ENCODE results near the gene PADI6. TPM values are rescaled to one million over a fixed set of nuclear protein-coding genes. Genes with fewer than 3 reads are reported as not detected.
"Not testable (repeated sequence)": the region's sequence is repeated elsewhere in the genome, so short reads cannot be mapped to it uniquely, and the experiment has no call there.

The PADI6 gene
- total RNA-seq, 3 donors from 2014 or later, result not detected

DNA sequence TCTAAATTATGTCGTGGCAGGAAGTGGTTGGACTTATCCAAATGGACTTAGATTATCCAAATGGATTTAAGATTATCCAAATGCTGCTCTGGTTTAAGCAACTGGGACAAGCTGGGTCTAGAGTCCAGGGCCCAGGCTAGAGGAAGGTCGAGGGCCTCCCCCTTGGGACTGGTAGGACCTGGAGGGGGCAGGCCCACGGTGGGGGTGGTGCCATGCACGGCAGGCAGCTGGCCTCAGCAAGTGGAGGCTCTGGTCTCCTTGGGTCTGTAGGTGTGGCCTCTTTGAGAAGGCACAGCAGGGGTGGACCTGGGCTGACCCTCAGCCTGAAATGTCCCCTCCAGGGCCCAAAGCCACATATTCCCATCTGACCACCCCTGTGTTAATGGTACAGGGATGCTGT, 29.8 kb downstream of the PADI6 start:
- no peak for DNase-seq
- intact Hi-C loops (cut with DNase I, micrococcal nuclease), result no loop called here

DNA sequence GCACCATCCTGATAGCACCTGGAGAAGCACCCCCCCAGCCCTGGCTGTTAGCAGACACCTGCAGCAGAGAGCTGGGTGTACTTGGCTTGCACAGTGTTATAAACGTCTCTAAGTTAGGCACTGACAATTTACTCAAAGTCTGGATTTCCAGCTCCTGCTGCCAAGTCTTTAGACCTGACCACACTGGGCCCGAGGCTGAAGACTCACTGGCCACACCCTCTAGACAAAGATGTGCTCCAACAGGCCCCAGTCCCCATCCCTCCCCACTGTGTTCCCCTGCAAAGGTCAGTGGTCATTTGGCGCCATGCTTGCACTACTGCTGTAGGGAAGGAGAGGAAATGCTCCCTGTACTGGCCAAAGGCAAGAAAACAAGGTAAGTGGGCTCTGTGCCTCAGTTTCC, 31.1 kb downstream of the PADI6 start:
- no peak for ATAC-seq
- TF ChIP-seq, protein P1, sequence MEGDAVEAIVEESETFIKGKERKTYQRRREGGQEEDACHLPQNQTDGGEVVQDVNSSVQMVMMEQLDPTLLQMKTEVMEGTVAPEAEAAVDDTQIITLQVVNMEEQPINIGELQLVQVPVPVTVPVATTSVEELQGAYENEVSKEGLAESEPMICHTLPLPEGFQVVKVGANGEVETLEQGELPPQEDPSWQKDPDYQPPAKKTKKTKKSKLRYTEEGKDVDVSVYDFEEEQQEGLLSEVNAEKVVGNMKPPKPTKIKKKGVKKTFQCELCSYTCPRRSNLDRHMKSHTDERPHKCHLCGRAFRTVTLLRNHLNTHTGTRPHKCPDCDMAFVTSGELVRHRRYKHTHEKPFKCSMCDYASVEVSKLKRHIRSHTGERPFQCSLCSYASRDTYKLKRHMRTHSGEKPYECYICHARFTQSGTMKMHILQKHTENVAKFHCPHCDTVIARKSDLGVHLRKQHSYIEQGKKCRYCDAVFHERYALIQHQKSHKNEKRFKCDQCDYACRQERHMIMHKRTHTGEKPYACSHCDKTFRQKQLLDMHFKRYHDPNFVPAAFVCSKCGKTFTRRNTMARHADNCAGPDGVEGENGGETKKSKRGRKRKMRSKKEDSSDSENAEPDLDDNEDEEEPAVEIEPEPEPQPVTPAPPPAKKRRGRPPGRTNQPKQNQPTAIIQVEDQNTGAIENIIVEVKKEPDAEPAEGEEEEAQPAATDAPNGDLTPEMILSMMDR (IDR thresholded peaks at IDR 0.05), result no peak
- H3K9me3 ChIP-seq, result no peaks in the 10 kb centered on the region
- no peak overlapping the region for H3K4me3 ChIP-seq
- intact Hi-C loops (cut with DNase I, micrococcal nuclease), result no loop called here
- DNase-seq, result no peak
- no peaks in the 10 kb centered on the region for H3K36me3 ChIP-seq (ENCODE audit: low read depth)
- no peaks in the 10 kb centered on the region for H3K4me1 ChIP-seq (ENCODE audit: low read depth)

More for the DNA sequence above, 29.8 kb downstream of the PADI6 start:
- Histone ChIP-seq H3K36me3 (ENCODE audit: low read depth) (no peaks in the 10 kb centered on the region), H3K9me3 (no peaks in the 10 kb centered on the region), H3K4me1 (ENCODE audit: low read depth) (no peaks in the 10 kb centered on the region), H3K4me3 (no peak overlapping the region)
- no peak for ATAC-seq
- TF ChIP-seq, protein P1 (IDR thresholded peaks at IDR 0.05), result no peak

DNA sequence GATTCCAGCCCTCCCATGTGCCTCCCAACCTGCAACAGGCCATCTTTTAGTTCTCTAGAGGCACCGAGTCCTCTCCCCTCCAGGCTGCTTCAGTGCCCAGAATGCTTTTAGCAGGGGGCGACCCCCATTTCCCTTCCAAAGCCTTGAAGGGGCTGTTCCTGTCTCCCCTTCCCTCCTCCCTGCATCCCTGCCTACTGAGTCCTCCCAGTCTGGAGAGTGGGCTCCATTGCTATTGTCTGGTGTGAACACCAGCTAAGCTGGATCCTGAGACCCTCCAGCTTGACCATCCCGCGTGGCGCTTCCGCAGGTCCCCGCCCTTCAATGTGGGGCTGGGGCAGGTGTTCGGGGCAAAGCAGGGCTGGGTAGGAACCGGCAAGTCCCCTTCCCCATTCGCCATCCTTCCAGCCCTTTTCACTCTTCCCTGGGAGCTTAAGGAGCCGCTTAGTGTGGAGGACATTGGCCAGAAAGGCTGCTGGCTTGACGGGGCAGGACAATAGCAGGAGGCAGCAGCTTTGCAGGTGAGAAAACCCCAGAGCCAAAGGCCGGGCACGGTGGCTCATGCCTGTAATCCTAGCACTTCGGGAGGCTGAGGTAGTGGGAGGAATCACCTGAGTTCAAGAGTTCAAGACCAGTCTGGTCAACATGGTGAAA, 32.2 kb downstream of the PADI6 start:
- H3K4me1 ChIP-seq (ENCODE audit: low read depth), result no peaks in the 10 kb centered on the region
- no peak for DNase-seq
- intact Hi-C loops (cut with DNase I, micrococcal nuclease), result no loop called here
- no peaks in the 10 kb centered on the region for H3K9me3 ChIP-seq
- no peaks in the 10 kb centered on the region for H3K36me3 ChIP-seq (ENCODE audit: low read depth)
- TF ChIP-seq, protein P1 (IDR thresholded peaks at IDR 0.05), result no peak
- no peak for ATAC-seq
- no peak overlapping the region for H3K4me3 ChIP-seq

DNA sequence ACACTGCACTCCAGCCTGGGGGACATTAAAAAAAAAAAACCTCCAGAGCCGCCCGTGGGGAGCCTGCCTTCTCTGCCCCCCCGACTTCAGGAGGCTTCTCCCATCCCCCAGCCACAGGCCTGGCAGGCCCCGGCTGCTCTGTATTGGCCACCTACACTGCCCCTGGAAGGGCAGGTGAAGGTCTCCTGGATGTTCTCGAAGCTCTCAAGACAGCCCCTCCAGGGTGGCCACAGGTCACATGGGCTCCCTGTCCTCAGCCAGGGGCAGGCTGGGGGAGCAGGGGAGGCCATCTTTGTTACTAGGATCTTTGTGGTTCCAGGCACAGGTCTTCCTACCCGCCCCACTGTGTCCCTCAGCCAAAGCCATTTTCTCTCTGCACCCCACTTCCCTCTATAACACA, 32.8 kb downstream of the PADI6 start:
- intact Hi-C loops (cut with DNase I, micrococcal nuclease), result no loop called here
- TF ChIP-seq, protein P1 (IDR thresholded peaks at IDR 0.05), result no peak
- Histone ChIP-seq H3K4me3 (no peak overlapping the region), H3K4me1 (ENCODE audit: low read depth) (no peaks in the 10 kb centered on the region), H3K9me3 (no peaks in the 10 kb centered on the region), H3K36me3 (ENCODE audit: low read depth) (no peaks in the 10 kb centered on the region)
- DNase-seq (no peak), ATAC-seq (no peak)

DNA sequence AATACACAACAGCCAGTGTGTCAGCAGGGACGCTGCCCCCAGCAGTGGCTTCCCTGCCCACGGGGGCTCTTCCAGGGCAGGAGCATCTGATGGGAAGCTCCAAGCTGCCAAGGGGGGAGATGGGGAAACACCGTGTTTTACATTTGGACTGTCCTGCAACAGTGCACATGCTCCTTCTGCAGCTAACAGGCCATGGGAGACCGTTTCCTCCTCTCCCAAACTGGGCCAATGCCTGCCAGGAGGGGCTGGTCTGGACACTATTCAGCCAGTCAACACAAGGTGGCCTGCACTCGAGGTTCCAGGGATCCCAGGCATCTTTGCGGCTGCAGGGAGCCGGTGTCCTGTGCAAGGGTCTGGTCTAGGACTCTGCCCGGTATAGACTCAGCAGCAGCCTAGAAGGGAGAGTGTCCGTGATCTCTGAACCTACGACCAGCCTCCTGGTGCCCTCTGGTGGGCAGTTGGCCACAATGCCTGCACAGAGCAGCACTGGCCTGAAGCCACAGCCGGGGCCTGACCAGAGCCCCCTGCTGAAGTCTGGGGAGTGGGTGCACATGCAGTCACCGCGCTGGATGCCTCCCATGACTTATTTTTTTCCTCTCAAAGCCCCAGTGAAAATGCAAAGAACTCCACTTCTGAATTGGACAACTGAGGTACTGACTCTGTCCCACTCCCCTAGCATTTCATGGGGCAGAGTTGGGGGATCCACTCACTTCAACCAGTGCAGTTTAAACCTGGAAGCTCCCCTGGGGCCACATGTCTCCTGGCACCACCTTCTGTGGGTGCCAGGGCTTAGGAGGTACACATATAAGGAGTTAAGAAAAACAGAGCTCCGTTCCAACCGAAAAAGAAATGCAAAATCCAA, 34.1 kb downstream of the PADI6 start:
- H3K4me3 ChIP-seq, result no peak overlapping the region
- TF ChIP-seq, protein P1 (IDR thresholded peaks at IDR 0.05), result peak; percentile 63
- ATAC-seq (peak; percentile 93), DNase-seq (peak; percentile 59 to 75 (median 74))
- H3K9me3 ChIP-seq, result no peaks in the 10 kb centered on the region
- no peaks in the 10 kb centered on the region for H3K36me3 ChIP-seq (ENCODE audit: low read depth)
- H3K4me1 ChIP-seq (ENCODE audit: low read depth), result no peaks in the 10 kb centered on the region
- intact Hi-C loops (cut with DNase I, micrococcal nuclease), result no loop called here

DNA sequence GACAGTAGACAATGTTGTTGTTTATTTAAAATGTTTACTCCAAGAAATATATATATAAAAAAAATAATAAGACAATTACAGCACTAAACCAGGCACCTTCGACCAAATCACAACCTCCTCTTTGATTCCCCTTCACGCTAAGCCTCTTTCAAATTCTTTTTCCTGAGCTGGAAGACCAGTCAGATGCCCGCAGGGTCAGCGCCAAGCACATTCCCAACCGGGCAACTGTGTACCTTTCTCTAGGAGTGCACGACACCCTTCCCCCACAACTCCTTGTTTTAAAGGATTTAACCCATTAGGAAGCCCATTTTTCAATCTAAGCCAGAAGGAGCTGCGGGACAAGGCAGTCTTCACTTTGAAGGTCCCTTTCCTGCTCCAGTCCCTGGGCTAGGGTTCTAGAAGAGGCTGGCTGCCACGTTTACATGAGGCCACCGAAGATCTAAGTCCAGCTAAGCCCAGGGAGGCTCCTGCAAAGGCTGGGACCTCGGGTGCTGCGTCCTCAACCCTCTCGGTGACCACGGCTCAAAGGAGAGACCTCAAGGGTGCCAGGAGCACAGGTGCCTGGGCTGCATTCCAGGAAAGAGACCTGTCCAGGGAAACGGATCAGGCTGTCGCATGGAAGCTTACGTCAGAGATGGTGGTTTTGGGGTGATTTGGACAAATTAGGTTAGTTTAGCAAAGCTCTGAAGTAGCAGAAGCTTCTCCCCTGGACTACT, 34.9 kb downstream of the PADI6 start:
- H3K4me3 ChIP-seq; H3K4me1 ChIP-seq (ENCODE audit: low read depth); intact Hi-C loops (cut with DNase I, micrococcal nuclease); H3K9me3 ChIP-seq; ATAC-seq; DNase-seq; H3K36me3 ChIP-seq (ENCODE audit: low read depth): not testable (repeated sequence)

DNA sequence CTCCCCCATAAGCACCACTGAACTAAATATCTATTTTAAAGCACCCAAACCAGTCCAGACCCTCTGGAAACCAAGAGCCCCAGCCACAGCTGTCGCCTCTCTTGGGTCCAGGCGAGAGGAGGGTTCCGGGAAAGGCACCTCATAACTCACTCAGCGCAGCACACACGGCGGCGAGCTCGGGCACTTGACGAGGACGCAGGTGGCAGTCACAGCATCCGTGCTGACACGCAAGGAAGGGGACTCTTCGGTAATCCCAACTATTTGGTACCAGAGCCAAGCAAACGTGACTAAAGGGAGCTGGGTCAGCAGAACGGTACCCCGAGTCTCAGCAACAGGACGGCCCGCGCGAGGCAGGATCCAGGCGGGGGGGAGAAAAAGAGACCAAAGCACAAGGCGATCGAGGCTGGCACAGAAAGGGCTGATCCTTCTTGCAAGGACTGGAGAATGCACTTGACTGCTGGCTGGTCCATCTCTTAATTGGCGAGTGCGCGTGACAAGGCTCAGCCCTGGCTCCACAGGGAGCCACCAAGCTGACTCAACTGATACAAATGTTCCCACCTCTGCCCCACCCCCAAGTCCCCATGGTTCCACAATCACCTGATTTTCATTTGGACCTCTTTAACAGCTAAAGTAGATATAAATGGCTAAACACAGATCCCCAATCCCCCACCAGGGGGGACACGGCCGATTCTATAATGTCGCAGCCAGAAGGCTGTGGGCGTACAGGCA, 36.0 kb downstream of the PADI6 start:
- DNase-seq; H3K4me1 ChIP-seq (ENCODE audit: low read depth); ATAC-seq; H3K36me3 ChIP-seq (ENCODE audit: low read depth); intact Hi-C loops (cut with DNase I, micrococcal nuclease); H3K4me3 ChIP-seq; H3K9me3 ChIP-seq: not testable (repeated sequence)

All from mucosa of descending colon (tissue), 3 donors.